SK-N-SH (cell line): Measurements from ENCODE around the gene CFAP57. TPM values are rescaled to one million over a fixed set of nuclear protein-coding genes. Genes with fewer than 3 reads are reported as not detected.

Experiments
- CTCF ChIA-PET: fragments of 300-600, 350-600 bp; formaldehyde crosslinking; extraction: SDS; loops from one replicate; lab custom pipeline; 2021; lab: Yijun Ruan, JAX
- POLR2A ChIA-PET: fragments of 350-600 bp; sonication (Branson Sonifier 250); formaldehyde crosslinking; extraction: SDS; loops from one replicate; lab custom pipeline; 2020; ENCODE audit warnings: antibody characterized with exemption, inconsistent platforms; lab: Yijun Ruan, JAX
- DNase-seq: peaks from one replicate; pipeline ENCODE4 v3.0.0; 2012
- H2AFZ ChIP-seq: fragments of 200-600 bp; sonication (generic); 2 replicates; pipeline ENCODE4 v1.8.1; 2016; ENCODE audit warnings: antibody characterized with exemption, mild to moderate bottlenecking, low read depth
- H3F3A ChIP-seq: fragments of 200-600 bp; sonication (generic); replicated peaks from 2 replicates; pipeline ENCODE3; 2016; ENCODE audit warnings: antibody characterized with exemption, mild to moderate bottlenecking; ENCODE audit not compliant: insufficient read depth
- H3K27ac ChIP-seq, 2 experiments: fragments of 200-500 bp in 1 of 2; fragments of 200-600 bp in 1 of 2; sonication (Bioruptor generic) in 1 of 2; sonication (generic), shearing (Covaris generic) in 1 of 2; 2 replicates each; pipeline versions ENCODE4 v1.5.1 to v1.6.1; 2014 to 2016; ENCODE audit warnings: low read depth in 2 of 2, inconsistent platforms in 1 of 2, low read length in 1 of 2, mild to moderate bottlenecking in 1 of 2, mixed read lengths in 1 of 2
- H3K27me3 ChIP-seq: fragments of 200-600 bp; sonication (generic), shearing (Covaris generic); 2 replicates; pipeline ENCODE4 v1.6.1; 2016; ENCODE audit warnings: mixed run types; ENCODE audit not compliant: insufficient read depth
- H3K36me3 ChIP-seq, 2 experiments: fragments of 200-500 bp in 1 of 2; fragments of 200-600 bp in 1 of 2; sonication (Bioruptor generic) in 1 of 2; sonication (generic) in 1 of 2; replicated peaks in 1 of 2; 2 replicates each; pipeline versions ENCODE3 to v1.5.1; 2014 to 2016; ENCODE audit warnings: low read length in 1 of 2, mild to moderate bottlenecking in 1 of 2; ENCODE audit not compliant: insufficient read depth in 2 of 2, control insufficient read depth in 1 of 2
- H3K4me1 ChIP-seq, 2 experiments: fragments of 200-500 bp in 1 of 2; fragments of 200-600 bp in 1 of 2; sonication (Bioruptor generic) in 1 of 2; sonication (generic), shearing (Covaris generic) in 1 of 2; 2 replicates each; pipeline versions ENCODE4 v1.5.1 to v1.6.1; 2014 to 2016; ENCODE audit warnings: low read depth in 1 of 2, low read length in 1 of 2, mixed run types in 1 of 2; ENCODE audit not compliant: insufficient read depth in 2 of 2, control insufficient read depth in 1 of 2
- H3K4me2 ChIP-seq: fragments of 200-600 bp; sonication (generic), shearing (Covaris generic); 2 replicates; pipeline ENCODE4 v1.6.1; 2017; ENCODE audit warnings: mixed run types
- H3K4me3 ChIP-seq, 2 experiments: fragments of 200-500 bp in 1 of 2; fragments of 200-600 bp in 1 of 2; sonication (Bioruptor generic) in 1 of 2; sonication (generic), shearing (Covaris generic) in 1 of 2; 2 replicates each; pipeline versions ENCODE4 v1.5.1 to v1.8.1; 2014 to 2016; ENCODE audit warnings: low read depth in 2 of 2, inconsistent platforms in 1 of 2, low read length in 1 of 2, mild to moderate bottlenecking in 1 of 2, mixed read lengths in 1 of 2, moderate library complexity in 1 of 2
- H3K79me2 ChIP-seq: fragments of 200-600 bp; sonication (generic); 2 replicates; pipeline ENCODE4 v1.8.1; 2017; ENCODE audit warnings: mild to moderate bottlenecking; ENCODE audit not compliant: insufficient read depth
- H3K9ac ChIP-seq: fragments of 200-600 bp; sonication (generic); 2 replicates; pipeline ENCODE4 v1.6.1; 2017; ENCODE audit warnings: mixed run types
- H3K9me2 ChIP-seq: fragments of 200-600 bp; sonication (generic); 2 replicates; pipeline ENCODE4 v1.6.1; 2017; ENCODE audit warnings: mixed run types
- H3K9me3 ChIP-seq: fragments of 200-600 bp; sonication (generic); 2 replicates; pipeline ENCODE4 v1.6.1; 2017; ENCODE audit warnings: mixed run types, mild to moderate bottlenecking, moderate library complexity
- H4K20me1 ChIP-seq: fragments of 200-600 bp; sonication (generic); 2 replicates; pipeline ENCODE4 v1.6.1; 2017; ENCODE audit warnings: mild to moderate bottlenecking, mixed run types; ENCODE audit not compliant: insufficient read depth
- CTCF ChIP-seq: fragments of 200-600 bp; sonication (generic); IDR thresholded peaks from 2 replicates; pipeline ENCODE4 v1.6.1; 2017; ENCODE audit warnings: antibody characterized with exemption, mild to moderate bottlenecking, moderate library complexity
- FOSL2 ChIP-seq: IDR thresholded peaks from 2 replicates; pipeline ENCODE4 v1.4.0; 2012; ENCODE audit warnings: low read depth, mild to moderate bottlenecking, moderate library complexity, borderline replicate concordance
- POLR2AphosphoS5 ChIP-seq: IDR thresholded peaks from 2 replicates; pipeline ENCODE4 v1.6.1; 2012; ENCODE audit warnings: low read depth, low read length
- YY1 ChIP-seq: IDR thresholded peaks from 2 replicates; pipeline ENCODE4 v1.4.0; 2012; ENCODE audit warnings: low read depth, mild to moderate bottlenecking
- WGBS: methylation state at CpG from one replicate; pipeline ENCODE4 v1.1.6; 2017; ENCODE audit warnings: low lambda C conversion rate; 5-methylcytosine and 5-hydroxymethylcytosine counted together
- polyA plus RNA-seq, 3 experiments: library from polyadenylated mRNA; depleted of rRNA; stranded (reverse); fragments of >200 nt; gene quantifications; 2 replicates each; pipeline ENCODE4 v1.2.3, GENCODE V29; 2012
- TF ChIP-seq, protein P1 (sequence below): fragments of 150-350 bp; IDR thresholded peaks from 2 replicates; pipeline ENCODE4 v1.6.1; 2017; ENCODE audit warnings: antibody characterized with exemption, low read length, low read depth, borderline replicate concordance
- TF ChIP-seq, protein P2 (sequence below): IDR thresholded peaks from 2 replicates; pipeline ENCODE4 v1.6.1; 2012; ENCODE audit warnings: mild to moderate bottlenecking, low read depth, low read length, moderate library complexity
- TF ChIP-seq, protein P3 (sequence below): IDR thresholded peaks from 2 replicates; pipeline ENCODE4 v1.4.0; 2012; ENCODE audit warnings: low read depth, borderline replicate concordance

CFAP57 gene
- polyA plus RNA-seq, 1 of the 3 experiments (the other 2 are of a cell fraction) = 0.36 TPM

GRCh38 chr1:43221797-43222196, 49.7 kb downstream of the CFAP57 start (continued):
- TF ChIP-seq, protein P1, sequence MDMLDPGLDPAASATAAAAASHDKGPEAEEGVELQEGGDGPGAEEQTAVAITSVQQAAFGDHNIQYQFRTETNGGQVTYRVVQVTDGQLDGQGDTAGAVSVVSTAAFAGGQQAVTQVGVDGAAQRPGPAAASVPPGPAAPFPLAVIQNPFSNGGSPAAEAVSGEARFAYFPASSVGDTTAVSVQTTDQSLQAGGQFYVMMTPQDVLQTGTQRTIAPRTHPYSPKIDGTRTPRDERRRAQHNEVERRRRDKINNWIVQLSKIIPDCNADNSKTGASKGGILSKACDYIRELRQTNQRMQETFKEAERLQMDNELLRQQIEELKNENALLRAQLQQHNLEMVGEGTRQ = no peak
- TF ChIP-seq YY1 = no peak
- TF ChIP-seq CTCF = no peak
- no peak for TF ChIP-seq POLR2AphosphoS5

- ChIA-PET POLR2A (interaction anchor here (1.6 kb wide), 1 partner anchor 136 kb away, joined by 4 read pairs; the partner anchor contains the start of gene CDC20), CTCF (interaction anchor here (9.3 kb wide), 1 partner anchor 190 kb away, joined by 134 read pairs; no protein-coding TSS in a partner anchor)
- no peaks in the 10 kb centered on the region for H3K9me3 ChIP-seq
- H2AFZ ChIP-seq = no peak overlapping the region
- H3K4me3 ChIP-seq = no peak overlapping the region
- H3K36me3 ChIP-seq = no peaks in the 10 kb centered on the region
- whole genome bisulfite sequencing = 26% methylated on average over 8 of the region's 9 CpGs
- H3K4me2 ChIP-seq = no peak overlapping the region
- H3K9ac ChIP-seq = no peak overlapping the region
- H3K9me2 ChIP-seq = no peaks in the 10 kb centered on the region
- no peaks in the 10 kb centered on the region for H3K4me1 ChIP-seq
- TF ChIP-seq FOSL2 = no peak
- TF ChIP-seq, protein P2, sequence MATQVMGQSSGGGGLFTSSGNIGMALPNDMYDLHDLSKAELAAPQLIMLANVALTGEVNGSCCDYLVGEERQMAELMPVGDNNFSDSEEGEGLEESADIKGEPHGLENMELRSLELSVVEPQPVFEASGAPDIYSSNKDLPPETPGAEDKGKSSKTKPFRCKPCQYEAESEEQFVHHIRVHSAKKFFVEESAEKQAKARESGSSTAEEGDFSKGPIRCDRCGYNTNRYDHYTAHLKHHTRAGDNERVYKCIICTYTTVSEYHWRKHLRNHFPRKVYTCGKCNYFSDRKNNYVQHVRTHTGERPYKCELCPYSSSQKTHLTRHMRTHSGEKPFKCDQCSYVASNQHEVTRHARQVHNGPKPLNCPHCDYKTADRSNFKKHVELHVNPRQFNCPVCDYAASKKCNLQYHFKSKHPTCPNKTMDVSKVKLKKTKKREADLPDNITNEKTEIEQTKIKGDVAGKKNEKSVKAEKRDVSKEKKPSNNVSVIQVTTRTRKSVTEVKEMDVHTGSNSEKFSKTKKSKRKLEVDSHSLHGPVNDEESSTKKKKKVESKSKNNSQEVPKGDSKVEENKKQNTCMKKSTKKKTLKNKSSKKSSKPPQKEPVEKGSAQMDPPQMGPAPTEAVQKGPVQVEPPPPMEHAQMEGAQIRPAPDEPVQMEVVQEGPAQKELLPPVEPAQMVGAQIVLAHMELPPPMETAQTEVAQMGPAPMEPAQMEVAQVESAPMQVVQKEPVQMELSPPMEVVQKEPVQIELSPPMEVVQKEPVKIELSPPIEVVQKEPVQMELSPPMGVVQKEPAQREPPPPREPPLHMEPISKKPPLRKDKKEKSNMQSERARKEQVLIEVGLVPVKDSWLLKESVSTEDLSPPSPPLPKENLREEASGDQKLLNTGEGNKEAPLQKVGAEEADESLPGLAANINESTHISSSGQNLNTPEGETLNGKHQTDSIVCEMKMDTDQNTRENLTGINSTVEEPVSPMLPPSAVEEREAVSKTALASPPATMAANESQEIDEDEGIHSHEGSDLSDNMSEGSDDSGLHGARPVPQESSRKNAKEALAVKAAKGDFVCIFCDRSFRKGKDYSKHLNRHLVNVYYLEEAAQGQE = peak; percentile 83
- TF ChIP-seq, protein P3, sequence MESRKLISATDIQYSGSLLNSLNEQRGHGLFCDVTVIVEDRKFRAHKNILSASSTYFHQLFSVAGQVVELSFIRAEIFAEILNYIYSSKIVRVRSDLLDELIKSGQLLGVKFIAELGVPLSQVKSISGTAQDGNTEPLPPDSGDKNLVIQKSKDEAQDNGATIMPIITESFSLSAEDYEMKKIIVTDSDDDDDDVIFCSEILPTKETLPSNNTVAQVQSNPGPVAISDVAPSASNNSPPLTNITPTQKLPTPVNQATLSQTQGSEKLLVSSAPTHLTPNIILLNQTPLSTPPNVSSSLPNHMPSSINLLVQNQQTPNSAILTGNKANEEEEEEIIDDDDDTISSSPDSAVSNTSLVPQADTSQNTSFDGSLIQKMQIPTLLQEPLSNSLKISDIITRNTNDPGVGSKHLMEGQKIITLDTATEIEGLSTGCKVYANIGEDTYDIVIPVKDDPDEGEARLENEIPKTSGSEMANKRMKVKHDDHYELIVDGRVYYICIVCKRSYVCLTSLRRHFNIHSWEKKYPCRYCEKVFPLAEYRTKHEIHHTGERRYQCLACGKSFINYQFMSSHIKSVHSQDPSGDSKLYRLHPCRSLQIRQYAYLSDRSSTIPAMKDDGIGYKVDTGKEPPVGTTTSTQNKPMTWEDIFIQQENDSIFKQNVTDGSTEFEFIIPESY = no peak
- H3K27ac ChIP-seq = no peak overlapping the region
- H3K79me2 ChIP-seq = no peaks in the 10 kb centered on the region
- H4K20me1 ChIP-seq = no peaks in the 10 kb centered on the region
- H3F3A ChIP-seq = no peaks in the 10 kb centered on the region
- H3K27me3 ChIP-seq = no peaks in the 10 kb centered on the region
- DNase-seq = no peak
These were observed 50.7 kb downstream of the CFAP57 start for GRCh38 chr1:43222879-43223278.
